OCI-LY3 (cell line): ENCODE data around the gene PRRC2C.

Experiments used
- CTCF ChIP-seq: fragments of 200-600, 300-600 bp; sonication (generic); IDR thresholded peaks from 2 replicates; pipeline ENCODE4 v1.5.1; 2014; ENCODE audit warnings: antibody characterized with exemption, low read length, low read depth
- EZH2phosphoT487 ChIP-seq: fragments of 200-600 bp; shearing (Covaris generic); IDR thresholded peaks from 2 replicates; pipeline ENCODE4 v1.6.1; 2018; ENCODE audit warnings: antibody characterized with exemption, mixed run types, low read depth

GRCh38 chr1:171627020-171627419 lies 141.7 kb downstream of the PRRC2C start:
- TF ChIP-seq CTCF (no peak), EZH2phosphoT487 (no peak)
